Measurements from ENCODE around the gene MRGPRE. TPM values are rescaled to one million over a fixed set of nuclear protein-coding genes. Genes with fewer than 3 reads are reported as not detected.

MRGPRE gene
- total RNA-seq, 1 donor from 2014 or later: not detected

DNA sequence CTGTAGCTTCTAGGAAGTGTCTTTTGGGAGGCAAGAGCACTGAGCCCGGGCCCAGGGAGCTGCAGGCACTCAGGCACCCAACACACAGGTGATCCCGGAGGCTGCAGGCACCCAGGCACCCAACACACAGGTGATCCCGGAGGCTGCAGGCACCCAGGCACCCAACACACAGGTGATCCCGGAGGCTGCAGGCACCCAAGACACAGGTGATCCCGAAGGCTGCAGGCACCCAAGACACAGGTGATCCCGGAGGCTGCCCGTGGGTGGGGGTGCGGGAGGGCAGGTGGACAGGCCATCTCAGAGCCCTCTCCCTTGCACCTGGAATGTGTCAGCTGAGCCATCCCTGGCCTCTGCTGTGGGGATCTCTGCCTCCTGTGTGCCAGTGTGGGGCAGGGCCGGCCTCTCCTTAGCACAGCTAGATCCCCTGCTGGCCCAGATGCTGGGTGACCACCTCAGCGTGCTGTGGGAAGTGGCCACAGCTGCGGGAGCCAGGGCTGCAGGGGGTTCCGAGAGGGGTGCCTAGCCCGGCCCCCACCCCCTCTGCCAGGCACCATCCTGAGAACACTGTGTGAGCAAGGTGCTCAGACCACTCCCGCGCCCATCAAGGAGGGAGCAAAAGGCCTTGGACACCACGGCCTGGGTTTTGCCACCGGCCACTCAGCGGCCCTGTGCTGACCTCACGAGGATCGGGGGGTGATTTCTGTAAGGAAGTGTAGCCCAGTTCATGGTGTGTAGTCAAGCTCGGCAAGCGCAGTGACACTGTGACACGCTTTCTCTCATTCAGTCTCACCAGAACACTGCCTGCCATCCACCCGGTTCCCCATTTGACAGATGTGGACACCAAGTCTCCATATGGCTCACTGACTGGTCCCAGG lies 27.8 kb downstream of the MRGPRE start:
- Mint-ChIP-seq H3K27ac (no peak overlapping the region), H3K9me3 (ENCODE audit: low read depth) (no peaks in the 10 kb centered on the region), H3K36me3 (ENCODE audit: insufficient read depth) (no peaks in the 10 kb centered on the region), H3K27me3 (peaks cover 62% of the 10 kb centered on the region), H3K4me3 (ENCODE audit: low read depth) (no peak overlapping the region), H3K4me1 (ENCODE audit: low read depth) (no peaks in the 10 kb centered on the region)
- TF ChIP-seq, protein P1, sequence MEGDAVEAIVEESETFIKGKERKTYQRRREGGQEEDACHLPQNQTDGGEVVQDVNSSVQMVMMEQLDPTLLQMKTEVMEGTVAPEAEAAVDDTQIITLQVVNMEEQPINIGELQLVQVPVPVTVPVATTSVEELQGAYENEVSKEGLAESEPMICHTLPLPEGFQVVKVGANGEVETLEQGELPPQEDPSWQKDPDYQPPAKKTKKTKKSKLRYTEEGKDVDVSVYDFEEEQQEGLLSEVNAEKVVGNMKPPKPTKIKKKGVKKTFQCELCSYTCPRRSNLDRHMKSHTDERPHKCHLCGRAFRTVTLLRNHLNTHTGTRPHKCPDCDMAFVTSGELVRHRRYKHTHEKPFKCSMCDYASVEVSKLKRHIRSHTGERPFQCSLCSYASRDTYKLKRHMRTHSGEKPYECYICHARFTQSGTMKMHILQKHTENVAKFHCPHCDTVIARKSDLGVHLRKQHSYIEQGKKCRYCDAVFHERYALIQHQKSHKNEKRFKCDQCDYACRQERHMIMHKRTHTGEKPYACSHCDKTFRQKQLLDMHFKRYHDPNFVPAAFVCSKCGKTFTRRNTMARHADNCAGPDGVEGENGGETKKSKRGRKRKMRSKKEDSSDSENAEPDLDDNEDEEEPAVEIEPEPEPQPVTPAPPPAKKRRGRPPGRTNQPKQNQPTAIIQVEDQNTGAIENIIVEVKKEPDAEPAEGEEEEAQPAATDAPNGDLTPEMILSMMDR (IDR thresholded peaks at IDR 0.05; ENCODE audit: unreplicated experiment): no peak
- no peak for DNase-seq (ENCODE audit: low spot score, unreplicated experiment)

DNA sequence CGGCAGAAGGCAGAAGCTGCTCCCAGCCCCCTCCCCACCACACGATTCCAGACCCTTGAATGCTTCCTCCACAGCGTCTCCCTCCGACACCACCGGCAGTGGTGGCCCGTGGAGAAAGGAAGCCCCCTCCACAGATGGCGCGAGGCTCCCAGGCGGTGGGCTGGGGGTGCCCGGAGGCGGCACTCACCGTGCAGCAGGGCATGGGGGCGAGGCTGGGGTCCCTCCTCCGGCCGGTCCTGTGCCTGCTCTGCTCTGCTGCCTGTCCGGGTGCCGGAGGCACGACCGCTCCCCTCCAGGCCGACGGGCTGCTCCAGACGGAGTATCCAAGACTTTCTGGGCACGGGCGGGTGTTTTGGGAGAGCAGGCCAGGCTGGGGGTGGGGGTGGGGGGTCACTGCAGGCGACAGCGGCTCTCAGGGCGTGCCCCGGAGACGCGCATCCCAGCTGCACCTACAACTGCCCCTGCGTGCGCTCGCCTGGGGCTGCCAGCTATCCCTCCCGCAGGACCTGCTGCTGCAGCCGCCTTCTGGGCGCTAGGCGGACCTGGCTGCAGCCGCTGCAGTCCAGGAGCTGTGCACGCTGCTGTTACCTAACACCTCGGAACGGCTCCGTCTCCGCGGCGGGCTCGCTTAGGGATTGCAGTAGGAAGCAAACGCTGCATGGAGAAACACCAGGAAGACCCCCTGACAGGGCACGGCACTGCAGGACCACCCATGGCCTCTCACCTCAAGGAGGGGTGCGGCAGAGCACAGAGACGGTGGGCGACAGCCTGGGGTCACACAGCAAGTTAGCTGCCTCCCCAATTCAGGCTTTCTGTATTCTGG lies 28.8 kb downstream of the MRGPRE start:
- no peak for DNase-seq (ENCODE audit: low spot score, unreplicated experiment)
- no peak overlapping the region for H3K27ac Mint-ChIP-seq
- H3K4me3 Mint-ChIP-seq (ENCODE audit: low read depth): no peak overlapping the region
- TF ChIP-seq, protein P1 (IDR thresholded peaks at IDR 0.05; ENCODE audit: unreplicated experiment): peak; percentile 22
- H3K36me3 Mint-ChIP-seq (ENCODE audit: insufficient read depth): no peaks in the 10 kb centered on the region
- no peaks in the 10 kb centered on the region for H3K4me1 Mint-ChIP-seq (ENCODE audit: low read depth)
- H3K9me3 Mint-ChIP-seq (ENCODE audit: low read depth): no peaks in the 10 kb centered on the region
- H3K27me3 Mint-ChIP-seq: peaks cover 59% of the 10 kb centered on the region

DNA sequence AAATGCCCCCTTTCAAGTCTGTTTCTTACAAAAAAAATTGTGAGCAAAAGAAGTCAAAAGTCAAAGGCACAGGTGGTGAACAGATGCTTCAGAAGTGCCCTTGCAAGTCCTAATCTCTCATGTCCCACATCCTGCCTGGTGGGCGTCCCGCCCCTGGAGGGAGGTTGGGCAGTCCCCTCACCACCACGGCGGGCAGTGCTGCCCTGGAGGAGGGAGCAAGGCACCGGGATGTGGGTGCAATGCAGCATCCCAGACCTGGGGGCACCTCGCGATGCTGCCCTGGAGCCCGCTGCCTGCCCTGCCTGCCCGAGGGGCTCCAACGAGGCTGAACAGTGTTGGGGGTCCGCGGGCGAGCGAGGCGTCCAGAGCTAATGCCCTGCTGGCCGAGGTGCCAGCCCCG lies 29.5 kb downstream of the MRGPRE start:
- TF ChIP-seq, protein P1 (IDR thresholded peaks at IDR 0.05; ENCODE audit: unreplicated experiment): no peak
- DNase-seq (ENCODE audit: low spot score, unreplicated experiment): no peak
- Mint-ChIP-seq H3K9me3 (ENCODE audit: low read depth) (no peaks in the 10 kb centered on the region), H3K4me3 (ENCODE audit: low read depth) (no peak overlapping the region), H3K27ac (no peak overlapping the region), H3K4me1 (ENCODE audit: low read depth) (no peaks in the 10 kb centered on the region), H3K27me3 (peaks cover 54% of the 10 kb centered on the region), H3K36me3 (ENCODE audit: insufficient read depth) (no peaks in the 10 kb centered on the region)

DNA sequence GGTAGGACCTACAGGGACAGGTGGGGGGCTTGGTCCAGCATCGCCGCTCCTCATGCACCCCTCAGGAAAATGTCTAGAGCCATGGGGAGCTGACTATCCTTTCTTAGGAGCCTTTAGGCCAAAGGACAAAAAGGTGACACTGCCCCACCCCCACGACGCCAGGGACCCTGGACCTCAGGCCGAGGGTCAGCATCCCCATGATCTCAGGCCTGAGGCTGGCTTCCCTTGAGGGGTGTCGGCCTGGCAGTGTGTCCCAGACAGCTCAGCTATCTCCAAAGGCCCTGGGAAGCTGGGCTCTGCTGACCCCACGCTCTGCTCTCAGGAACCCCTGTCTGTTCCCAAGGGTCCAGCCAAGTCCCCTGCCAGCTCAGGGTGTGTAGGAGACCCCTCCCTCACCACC lies 29.9 kb downstream of the MRGPRE start:
- no peaks in the 10 kb centered on the region for H3K9me3 Mint-ChIP-seq (ENCODE audit: low read depth)
- TF ChIP-seq, protein P1 (IDR thresholded peaks at IDR 0.05; ENCODE audit: unreplicated experiment): no peak
- H3K27ac Mint-ChIP-seq: no peak overlapping the region
- no peak for DNase-seq (ENCODE audit: low spot score, unreplicated experiment)
- H3K4me3 Mint-ChIP-seq (ENCODE audit: low read depth): no peak overlapping the region
- H3K36me3 Mint-ChIP-seq (ENCODE audit: insufficient read depth): no peaks in the 10 kb centered on the region
- H3K27me3 Mint-ChIP-seq: peaks cover 52% of the 10 kb centered on the region
- no peaks in the 10 kb centered on the region for H3K4me1 Mint-ChIP-seq (ENCODE audit: low read depth)

DNA sequence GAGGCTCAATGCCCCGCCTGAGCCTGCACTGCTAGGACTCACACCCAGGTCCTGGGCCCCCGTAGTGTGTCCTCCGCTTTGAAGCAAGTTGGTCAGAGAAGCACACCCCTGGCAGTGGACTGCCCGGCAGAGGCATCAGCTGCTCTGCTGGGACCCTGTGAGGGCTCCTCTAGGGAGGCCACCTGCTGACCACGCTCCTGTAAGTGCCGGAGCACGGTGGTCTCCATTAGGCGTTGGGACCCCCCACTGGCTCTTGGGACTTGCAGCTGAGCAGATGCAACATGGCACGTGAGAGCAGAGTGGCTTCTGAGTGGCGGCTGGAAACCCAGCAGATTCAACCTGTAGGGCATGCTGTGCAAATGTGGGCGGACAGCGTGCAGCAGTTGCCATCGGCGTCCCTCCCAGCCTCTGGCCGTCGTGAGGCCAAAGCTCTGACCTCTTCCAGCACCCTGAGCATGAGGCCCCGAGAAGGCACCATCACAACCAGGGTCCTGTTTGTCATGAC lies 30.5 kb downstream of the MRGPRE start:
- Mint-ChIP-seq H3K4me1 (ENCODE audit: low read depth) (no peaks in the 10 kb centered on the region), H3K9me3 (ENCODE audit: low read depth) (no peaks in the 10 kb centered on the region), H3K27me3 (peaks cover 54% of the 10 kb centered on the region), H3K36me3 (ENCODE audit: insufficient read depth) (no peaks in the 10 kb centered on the region), H3K4me3 (ENCODE audit: low read depth) (no peak overlapping the region), H3K27ac (no peak overlapping the region)
- DNase-seq (ENCODE audit: low spot score, unreplicated experiment): no peak
- TF ChIP-seq, protein P1 (IDR thresholded peaks at IDR 0.05; ENCODE audit: unreplicated experiment): no peak

All from progenitor cell of endocrine pancreas (in vitro differentiated cells).